GM19240 (cell line): ENCODE measurements around the gene NADK2.

Experiments
- DNase-seq: peaks from one replicate; pipeline ENCODE4 v3.0.0; 2011; ENCODE audit warnings: low spot score; ENCODE audit not compliant: insufficient read length

NADK2 gene

GRCh38 chr5:36246036-36246800, 4.5 kb upstream of the NADK2 start:
- DNase-seq: no peak

- no peak for DNase-seq
Observed at GRCh38 chr5:36244076-36244475, 2.4 kb upstream of the NADK2 start.

- no peak for DNase-seq
Observed at GRCh38 chr5:36243653-36244052, 1.9 kb upstream of the NADK2 start.

GRCh38 chr5:36242534-36243485, 1.1 kb upstream of the NADK2 start:
- no peak for DNase-seq

GRCh38 chr5:36240779-36241630, 720 bp downstream of the NADK2 start:
- peak; percentile 15 for DNase-seq

GRCh38 chr5:36239370-36240293, 2.1 kb downstream of the NADK2 start:
- DNase-seq: no peak

GRCh38 chr5:36238502-36239295, 3.0 kb downstream of the NADK2 start:
- DNase-seq: no peak

GRCh38 chr5:36237751-36238150, 4.0 kb downstream of the NADK2 start:
- no peak for DNase-seq

- no peak for DNase-seq
Observed at GRCh38 chr5:36236801-36237200, 4.9 kb downstream of the NADK2 start.

GRCh38 chr5:36232533-36232932, 9.2 kb downstream of the NADK2 start:
- DNase-seq: no peak

GRCh38 chr5:36230151-36230790, 11.5 kb downstream of the NADK2 start:
- no peak for DNase-seq

GRCh38 chr5:36228505-36228904, 13.2 kb downstream of the NADK2 start:
- DNase-seq: no peak

GRCh38 chr5:36227046-36227445, 14.7 kb downstream of the NADK2 start:
- no peak for DNase-seq

- no peak for DNase-seq
Observed at GRCh38 chr5:36222620-36223019, 19.1 kb downstream of the NADK2 start.

GRCh38 chr5:36217988-36218387, 23.7 kb downstream of the NADK2 start:
- DNase-seq: no peak

- no peak for DNase-seq
Observed at GRCh38 chr5:36217567-36217966, 24.2 kb downstream of the NADK2 start.

GRCh38 chr5:36215910-36216309, 25.8 kb downstream of the NADK2 start:
- no peak for DNase-seq

- no peak for DNase-seq
Observed at GRCh38 chr5:36214436-36214835, 27.3 kb downstream of the NADK2 start.

- no peak for DNase-seq
Observed at GRCh38 chr5:36209664-36210063, 32.1 kb downstream of the NADK2 start.
